Measurements from ENCODE around the gene C2orf78. TPM values are rescaled to one million over a fixed set of nuclear protein-coding genes. Genes with fewer than 3 reads are reported as not detected.

The C2orf78 gene
- total RNA-seq, 1 donor from 2014 or later: not detected

DNA sequence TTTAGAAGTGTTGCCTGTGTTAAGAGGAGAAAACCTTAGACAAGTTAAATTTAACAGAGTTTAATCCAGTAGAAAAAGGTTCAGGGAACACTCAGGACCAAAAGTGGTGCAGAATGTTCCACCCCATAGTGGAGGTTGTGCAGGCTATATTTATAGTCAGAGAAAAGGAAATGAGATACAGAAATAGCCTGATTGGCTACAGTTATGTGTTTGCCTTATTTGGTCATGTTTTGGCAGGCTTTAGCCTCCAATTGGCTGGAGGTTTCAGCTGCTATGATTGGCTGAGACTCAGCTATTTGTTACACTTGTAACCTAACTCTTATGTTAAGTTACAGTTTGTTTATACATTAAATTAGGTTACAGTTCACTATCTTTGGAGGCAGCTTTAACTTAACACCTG, 48.9 kb downstream of the C2orf78 start:
- Histone ChIP-seq H3K4me1 (peaks cover 51% of the 10 kb centered on the region), H3K36me3 (peaks cover 0 to 32% of the 10 kb centered on the region in 2 donors), H3K27ac (no peak overlapping the region), H3K27me3 (no peaks in the 10 kb centered on the region), H3K4me3 (no peak overlapping the region), H3K9me3 (no peaks in the 10 kb centered on the region)
- no peak for DNase-seq (ENCODE audit: extremely low spot score in 2 of 2)
- intact Hi-C loops (cut with DNase I): no loop called here
- TF ChIP-seq, protein P1, sequence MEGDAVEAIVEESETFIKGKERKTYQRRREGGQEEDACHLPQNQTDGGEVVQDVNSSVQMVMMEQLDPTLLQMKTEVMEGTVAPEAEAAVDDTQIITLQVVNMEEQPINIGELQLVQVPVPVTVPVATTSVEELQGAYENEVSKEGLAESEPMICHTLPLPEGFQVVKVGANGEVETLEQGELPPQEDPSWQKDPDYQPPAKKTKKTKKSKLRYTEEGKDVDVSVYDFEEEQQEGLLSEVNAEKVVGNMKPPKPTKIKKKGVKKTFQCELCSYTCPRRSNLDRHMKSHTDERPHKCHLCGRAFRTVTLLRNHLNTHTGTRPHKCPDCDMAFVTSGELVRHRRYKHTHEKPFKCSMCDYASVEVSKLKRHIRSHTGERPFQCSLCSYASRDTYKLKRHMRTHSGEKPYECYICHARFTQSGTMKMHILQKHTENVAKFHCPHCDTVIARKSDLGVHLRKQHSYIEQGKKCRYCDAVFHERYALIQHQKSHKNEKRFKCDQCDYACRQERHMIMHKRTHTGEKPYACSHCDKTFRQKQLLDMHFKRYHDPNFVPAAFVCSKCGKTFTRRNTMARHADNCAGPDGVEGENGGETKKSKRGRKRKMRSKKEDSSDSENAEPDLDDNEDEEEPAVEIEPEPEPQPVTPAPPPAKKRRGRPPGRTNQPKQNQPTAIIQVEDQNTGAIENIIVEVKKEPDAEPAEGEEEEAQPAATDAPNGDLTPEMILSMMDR (IDR thresholded peaks at IDR 0.05): no peak
- TF ChIP-seq POLR2AphosphoS5 (IDR thresholded peaks at IDR 0.05; ENCODE audit: insufficient read depth in 1 of 2, low read depth in 1 of 2): no peak

DNA sequence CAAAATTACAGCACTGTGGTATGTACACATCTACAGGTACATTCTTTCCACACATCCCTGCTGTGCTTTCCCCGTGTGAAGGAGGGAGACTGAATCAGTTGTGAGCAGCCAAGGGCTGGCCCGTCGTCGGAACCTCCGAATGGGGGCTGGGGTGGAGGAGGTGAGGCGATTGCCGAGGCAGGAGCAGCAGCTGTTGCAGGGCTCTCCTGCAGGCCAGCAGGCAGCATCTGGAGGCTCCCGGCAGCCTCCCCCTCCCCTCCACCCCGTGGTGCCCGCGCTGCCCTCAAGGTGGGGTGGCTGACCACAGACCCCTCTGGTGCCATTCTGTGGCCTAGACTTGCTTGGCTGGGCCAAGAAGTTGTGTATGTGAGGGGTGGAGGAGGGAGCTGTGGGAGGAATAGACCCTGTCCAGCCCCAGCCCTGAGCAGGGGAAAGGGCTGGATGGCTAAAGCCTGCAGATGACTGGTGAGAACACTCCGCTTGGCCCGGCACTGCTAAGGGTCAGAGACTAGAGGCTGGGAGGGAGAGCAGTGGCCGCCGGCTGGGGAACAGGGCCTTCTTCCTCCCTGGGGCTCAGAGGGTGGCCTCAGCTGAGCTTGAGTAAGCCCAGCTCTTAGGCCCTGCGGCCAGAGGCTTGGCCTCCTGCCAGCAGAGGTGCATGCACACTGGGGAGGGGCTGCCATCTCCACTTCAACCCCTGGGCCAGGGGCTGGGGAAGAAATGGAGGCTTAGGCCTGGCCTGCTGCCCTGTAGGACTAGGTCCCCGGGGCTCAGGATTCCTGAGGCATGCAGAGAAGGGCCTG, 52.4 kb downstream of the C2orf78 start:
- H3K36me3 ChIP-seq: peaks cover 0 to 26% of the 10 kb centered on the region in 2 donors
- H3K27me3 ChIP-seq: no peaks in the 10 kb centered on the region
- no peak overlapping the region for H3K4me3 ChIP-seq
- intact Hi-C loops (cut with DNase I): no loop called here
- DNase-seq (ENCODE audit: extremely low spot score in 2 of 2): no peak
- no peak overlapping the region for H3K27ac ChIP-seq
- TF ChIP-seq POLR2A (IDR thresholded peaks at IDR 0.05): no peak
- TF ChIP-seq, protein P1 (IDR thresholded peaks at IDR 0.05): no peak
- TF ChIP-seq POLR2AphosphoS5 (IDR thresholded peaks at IDR 0.05; ENCODE audit: insufficient read depth in 1 of 2, low read depth in 1 of 2): no peak
- no peaks in the 10 kb centered on the region for H3K9me3 ChIP-seq
- H3K4me1 ChIP-seq: peaks cover 37% of the 10 kb centered on the region

GRCh38 chr2:73837847-73838585, 54.0 kb downstream of the C2orf78 start:
- Histone ChIP-seq H3K9me3 (no peaks in the 10 kb centered on the region), H3K27me3 (no peaks in the 10 kb centered on the region), H3K27ac (peak overlapping the region; percentile 24), H3K4me1 (peaks cover 25% of the 10 kb centered on the region), H3K4me3 (no peak overlapping the region), H3K36me3 (peaks cover 0 to 20% of the 10 kb centered on the region in 2 donors)
- no peak for DNase-seq (ENCODE audit: extremely low spot score in 2 of 2)
- intact Hi-C loops (cut with DNase I): no loop called here
- no peak for TF ChIP-seq POLR2A (IDR thresholded peaks at IDR 0.05)
- TF ChIP-seq, protein P1 (IDR thresholded peaks at IDR 0.05): no peak
- TF ChIP-seq POLR2AphosphoS5 (IDR thresholded peaks at IDR 0.05; ENCODE audit: insufficient read depth in 1 of 2, low read depth in 1 of 2): no peak

GRCh38 chr2:73838889-73839534, 55.0 kb downstream of the C2orf78 start:
- no peak for DNase-seq (ENCODE audit: extremely low spot score in 2 of 2)
- TF ChIP-seq POLR2AphosphoS5 (IDR thresholded peaks at IDR 0.05; ENCODE audit: insufficient read depth in 1 of 2, low read depth in 1 of 2): peak in 1 of 2 donors; percentile 33
- TF ChIP-seq POLR2A (IDR thresholded peaks at IDR 0.05): no peak
- TF ChIP-seq, protein P1 (IDR thresholded peaks at IDR 0.05): no peak
- Histone ChIP-seq H3K27me3 (no peaks in the 10 kb centered on the region), H3K9me3 (no peaks in the 10 kb centered on the region), H3K27ac (no peak overlapping the region), H3K4me1 (peaks cover 18% of the 10 kb centered on the region), H3K36me3 (peaks cover 0 to 20% of the 10 kb centered on the region in 2 donors), H3K4me3 (no peak overlapping the region)
- intact Hi-C loops (cut with DNase I): no loop called here

Data from vagina (tissue), 2 donors.